ENCODE measurements around the gene RASD2.
A peak's percentile ranks its signal among the peaks of the same experiment; 100 is the strongest.

RASD2 gene

DNA sequence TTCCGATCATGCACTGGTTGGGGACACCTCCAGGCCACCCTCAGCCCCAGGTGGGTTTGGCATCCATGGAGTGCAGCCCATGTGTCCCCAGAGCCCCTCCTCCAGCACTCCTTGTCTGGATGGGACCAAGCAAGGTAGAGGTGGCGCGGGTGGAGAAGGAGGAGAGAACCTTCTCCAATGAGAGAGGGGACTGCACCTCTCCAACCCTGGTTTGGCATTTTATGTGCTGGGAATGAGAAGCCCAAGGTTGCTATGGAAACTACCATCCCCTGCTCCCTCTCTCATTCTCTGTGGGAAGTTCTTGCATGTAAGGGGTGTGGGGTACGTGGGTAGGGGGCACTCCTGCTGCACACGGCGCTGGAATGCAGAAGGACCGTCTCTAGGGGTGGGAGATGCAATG, 21.8 kb upstream of the RASD2 start:
- no peak for DNase-seq (ENCODE audit: low read depth)

- DNase-seq (ENCODE audit: low read depth): no peak
Measured at GRCh38 chr22:35519306-35520000, 21.2 kb upstream of the RASD2 start.

GRCh38 chr22:35521358-35522224, 19.0 kb upstream of the RASD2 start:
- DNase-seq (ENCODE audit: low read depth): no peak

DNA sequence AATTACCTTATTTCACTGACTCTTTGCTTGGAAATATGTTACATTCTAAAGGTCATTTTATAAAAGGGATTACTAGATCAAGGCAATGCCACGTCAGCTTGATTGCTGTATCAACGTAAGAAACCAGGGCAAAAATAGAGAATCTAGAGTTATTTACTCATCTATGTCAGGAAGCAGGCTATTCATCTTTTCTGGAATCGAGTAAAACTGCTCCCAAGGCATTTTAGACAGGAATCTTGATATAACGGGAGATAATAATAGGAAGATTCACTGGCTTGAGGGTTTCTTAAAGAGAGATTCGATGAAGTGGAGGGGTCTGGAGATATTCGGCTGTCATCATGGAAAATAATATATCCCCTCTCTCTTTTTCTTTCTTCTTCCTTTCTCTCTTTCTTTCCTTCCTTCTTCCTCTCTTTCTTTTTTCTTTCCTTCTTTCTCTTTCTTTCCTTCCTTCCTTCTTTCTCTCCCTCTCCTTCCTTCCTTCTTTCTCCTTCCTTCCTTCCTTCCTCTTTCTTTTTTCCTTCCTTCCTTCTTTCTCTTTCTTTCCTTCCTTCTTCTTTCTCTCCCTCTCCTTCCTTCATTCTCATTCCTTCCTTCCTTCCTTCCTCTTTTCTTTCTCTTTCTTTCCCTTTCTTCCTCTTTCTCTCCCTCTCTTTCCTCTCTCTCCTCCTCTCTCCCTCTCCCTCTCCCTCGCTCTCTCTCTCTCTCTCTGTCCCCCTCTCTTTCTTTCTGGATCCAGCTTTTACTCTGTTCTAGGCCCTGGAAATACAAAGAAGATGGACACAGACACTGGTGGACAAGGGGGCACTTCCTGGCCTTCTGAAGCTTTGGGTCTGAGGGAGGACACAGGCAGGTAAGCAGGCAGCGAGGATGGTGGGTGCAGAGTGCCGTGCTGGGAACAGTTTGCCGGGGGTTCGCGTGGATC, 18.1 kb upstream of the RASD2 start:
- no peak for DNase-seq (ENCODE audit: low read depth)

DNA sequence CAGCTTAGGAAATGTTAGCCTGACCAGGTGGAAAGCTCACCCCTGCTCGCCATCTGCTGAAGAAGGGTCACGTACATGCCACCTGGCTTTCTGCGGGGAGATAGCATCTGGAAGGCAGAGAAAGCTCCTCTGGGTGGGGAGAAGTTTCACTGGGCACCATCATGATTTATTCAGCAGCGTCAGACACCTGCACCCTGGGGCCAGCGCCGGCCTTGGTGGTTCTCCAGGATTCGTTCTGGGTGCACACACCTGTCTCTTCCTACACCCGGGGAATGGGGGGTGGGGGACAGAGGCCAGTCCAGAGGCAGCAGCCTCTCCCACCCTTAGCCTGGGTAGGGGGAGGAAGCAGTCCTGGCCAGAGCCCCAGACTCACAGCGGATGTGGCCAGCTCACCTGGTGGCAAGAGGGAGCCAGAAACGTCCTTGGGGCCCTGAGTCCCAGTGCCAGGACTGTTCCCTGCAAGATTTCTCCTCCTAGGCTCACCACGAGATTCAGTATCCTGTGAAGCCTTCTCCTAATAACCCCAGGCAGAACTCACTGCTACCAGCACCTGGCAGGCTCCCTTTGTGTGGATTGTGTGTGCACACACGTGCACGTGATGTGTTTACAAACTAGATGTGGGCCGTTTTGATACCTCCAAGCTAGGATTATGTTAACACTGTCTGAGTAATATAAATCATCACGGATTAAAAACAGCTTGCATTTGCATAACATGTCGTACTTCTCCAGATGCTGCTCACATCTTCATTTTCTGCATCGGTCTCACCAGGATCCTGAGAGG, 17.3 kb upstream of the RASD2 start:
- no peak for DNase-seq (ENCODE audit: low read depth)

GRCh38 chr22:35524966-35525686, 15.5 kb upstream of the RASD2 start:
- no peak for DNase-seq (ENCODE audit: low read depth)

- DNase-seq (ENCODE audit: low read depth): no peak
Measured at GRCh38 chr22:35525687-35526332, 14.8 kb upstream of the RASD2 start.

- no peak for DNase-seq (ENCODE audit: low read depth)
Measured at GRCh38 chr22:35526333-35526979, 14.2 kb upstream of the RASD2 start.

- DNase-seq (ENCODE audit: low read depth): no peak
Measured at GRCh38 chr22:35528927-35529326, 11.7 kb upstream of the RASD2 start.

- DNase-seq (ENCODE audit: low read depth): no peak
Measured at GRCh38 chr22:35530700-35531099, 9.9 kb upstream of the RASD2 start.

DNA sequence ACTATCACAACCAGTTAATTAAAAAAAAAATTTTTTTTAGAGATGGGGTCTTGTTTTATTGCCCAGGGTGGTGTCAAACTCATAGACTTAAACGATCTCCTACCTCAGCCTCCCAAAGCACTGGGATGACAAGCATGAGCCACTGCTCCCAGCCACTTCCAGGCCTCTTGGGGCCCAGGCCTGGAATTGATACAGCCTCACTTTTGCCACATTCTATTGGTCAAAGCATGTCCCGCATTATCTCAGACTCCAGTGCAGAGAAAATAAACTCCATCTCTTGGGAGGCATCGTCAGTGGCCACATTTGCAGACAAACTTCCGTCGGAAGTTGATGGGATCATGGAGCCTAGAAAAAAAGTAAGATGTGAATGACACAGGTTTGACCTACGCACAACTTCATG, 9.4 kb upstream of the RASD2 start:
- no peak for DNase-seq (ENCODE audit: low read depth)

GRCh38 chr22:35531676-35532075, 9.0 kb upstream of the RASD2 start:
- DNase-seq (ENCODE audit: low read depth): no peak

DNA sequence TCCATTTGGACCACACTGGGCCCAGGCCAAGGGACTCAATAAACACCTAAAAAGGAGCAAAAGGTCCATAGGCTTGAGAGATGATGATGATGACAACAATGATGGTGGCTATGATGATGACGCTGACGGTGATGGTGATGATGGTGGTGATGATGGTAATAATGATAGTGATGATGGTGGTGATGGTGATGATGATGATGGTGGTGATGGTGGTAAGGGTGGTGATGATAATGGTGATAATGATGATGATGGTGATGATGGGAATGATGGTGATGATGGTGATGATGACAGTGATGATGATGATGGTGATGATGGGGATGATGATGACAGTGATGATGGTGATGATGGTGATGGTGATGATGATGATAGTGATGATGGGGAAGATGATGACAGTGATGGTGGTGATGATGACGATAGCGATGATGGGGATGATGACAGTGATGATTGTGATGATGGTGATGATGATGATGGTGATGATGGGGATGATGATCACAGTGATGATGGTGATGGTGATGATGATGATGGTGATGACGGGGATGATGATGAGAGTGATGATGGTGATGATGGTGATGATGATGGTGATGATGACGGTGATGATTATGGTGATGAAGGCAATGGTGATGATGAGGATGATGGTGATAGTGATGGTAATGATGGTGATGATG, 7.1 kb upstream of the RASD2 start:
- DNase-seq (ENCODE audit: low read depth): no peak

- DNase-seq (ENCODE audit: low read depth): no peak
Measured at GRCh38 chr22:35534091-35534490, 6.5 kb upstream of the RASD2 start.

DNA sequence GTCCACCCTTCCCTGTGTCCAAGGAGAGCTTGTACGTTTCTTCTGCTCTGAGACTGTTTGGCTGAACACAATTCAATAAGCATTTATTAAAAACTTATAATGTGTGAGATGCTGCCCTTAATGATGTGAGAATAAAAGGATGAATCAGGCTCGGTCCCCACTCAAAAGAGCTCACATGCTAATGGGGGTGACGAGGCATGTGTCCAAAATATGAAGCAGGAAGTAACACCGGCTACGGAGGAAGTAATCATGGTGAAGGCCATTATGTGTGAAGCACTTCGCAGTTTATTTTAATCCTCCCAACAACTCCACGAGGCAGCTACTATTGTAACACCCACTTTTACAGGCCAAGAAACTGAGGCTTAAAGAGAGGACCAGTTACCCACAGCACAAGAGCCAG, 3.4 kb upstream of the RASD2 start:
- DNase-seq (ENCODE audit: low read depth): no peak

GRCh38 chr22:35538801-35539321, 1.8 kb upstream of the RASD2 start:
- DNase-seq (ENCODE audit: low read depth): peak; percentile 32

DNA sequence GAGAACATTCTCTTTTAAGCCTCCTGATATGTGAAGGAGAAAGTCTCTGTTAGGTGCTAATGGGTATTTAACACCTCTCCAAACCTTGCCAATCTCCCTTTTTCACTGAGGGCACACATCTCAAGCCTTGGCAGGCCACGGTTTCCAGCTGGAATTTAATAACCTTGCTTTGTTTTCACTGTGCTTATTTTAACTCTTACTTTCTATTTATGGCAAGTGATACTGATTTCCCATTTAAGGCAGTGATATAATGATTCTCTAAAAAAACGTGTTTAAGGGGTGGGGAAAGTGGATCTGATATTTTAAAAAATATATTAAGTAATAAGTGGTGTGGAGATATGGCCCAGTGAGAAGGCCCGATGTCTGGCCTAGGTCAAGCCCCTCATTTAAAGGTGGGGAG, 1.1 kb upstream of the RASD2 start:
- peak; percentile 59 for DNase-seq (ENCODE audit: low read depth)

DNA sequence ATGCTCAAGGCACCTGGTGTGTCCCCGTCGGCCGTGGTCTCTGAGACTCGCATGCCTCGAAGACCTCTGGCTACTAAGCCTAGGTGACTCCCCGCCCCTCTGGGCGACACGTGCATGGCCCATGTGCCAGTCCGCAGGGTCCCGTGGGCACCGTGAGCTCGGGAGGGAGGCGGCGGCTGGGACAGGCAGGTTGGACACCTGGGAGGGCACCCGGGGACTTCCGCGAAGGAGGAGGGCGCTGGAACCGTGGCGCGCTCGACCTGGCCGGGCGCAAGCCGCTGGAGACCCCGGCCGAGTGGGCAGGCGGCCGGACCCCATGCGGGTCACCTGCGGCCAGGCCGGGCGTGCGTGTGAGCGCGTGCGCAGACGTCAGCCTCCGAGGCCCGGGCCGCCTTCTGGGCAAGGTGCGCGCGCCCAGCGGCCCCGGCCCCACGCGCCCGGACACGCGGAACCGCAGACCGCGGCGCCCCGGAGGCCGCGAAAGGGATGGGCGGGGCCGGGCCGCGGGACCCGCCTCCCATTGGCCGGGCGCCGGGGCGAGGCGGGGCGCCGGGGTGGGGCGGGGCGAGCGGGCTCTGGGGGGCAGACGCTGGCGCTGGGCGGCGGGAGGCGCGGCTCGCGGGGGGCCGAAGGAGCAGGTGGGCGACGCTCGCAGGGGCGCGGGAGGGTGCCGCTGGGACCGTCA, 579 bp upstream of the RASD2 start:
- peak; percentile 73 for DNase-seq (ENCODE audit: low read depth)
